Measurements from ENCODE around the gene CALN1.
A peak's percentile ranks its signal among the peaks of the same experiment; 100 is the strongest.

CALN1 gene

GRCh38 chr7:72182036-72182435 is 230.1 kb downstream of the CALN1 start:
- no peak for DNase-seq (ENCODE audit: low spot score)

GRCh38 chr7:72176875-72177274 is 235.3 kb downstream of the CALN1 start:
- no peak for DNase-seq (ENCODE audit: low spot score)

DNA sequence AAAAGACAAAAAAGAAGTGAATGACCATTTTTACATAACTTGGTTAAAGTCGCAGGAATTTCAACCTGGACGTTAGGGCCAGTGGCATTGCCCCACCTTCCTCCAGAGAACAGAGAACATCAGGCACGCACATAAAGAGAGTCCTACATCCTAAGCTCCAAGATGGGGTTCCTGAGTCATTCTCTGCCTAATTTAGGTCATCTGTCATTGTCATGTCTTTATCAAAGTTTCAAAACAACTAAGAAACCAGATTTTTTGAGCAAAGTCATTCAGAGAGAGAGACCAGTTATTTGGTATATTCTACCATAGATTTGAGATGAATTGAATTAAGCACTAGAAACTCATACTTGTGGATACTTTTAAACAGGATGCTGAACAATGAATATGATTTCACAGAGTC is 241.7 kb downstream of the CALN1 start:
- DNase-seq (ENCODE audit: low spot score) = no peak

- no peak for DNase-seq (ENCODE audit: low spot score)
Observed at GRCh38 chr7:72163271-72163670, 248.9 kb downstream of the CALN1 start.

GRCh38 chr7:72161534-72161933 is 250.6 kb downstream of the CALN1 start:
- DNase-seq (ENCODE audit: low spot score) = no peak

GRCh38 chr7:72159911-72160310 is 252.2 kb downstream of the CALN1 start:
- no peak for DNase-seq (ENCODE audit: low spot score)

DNA sequence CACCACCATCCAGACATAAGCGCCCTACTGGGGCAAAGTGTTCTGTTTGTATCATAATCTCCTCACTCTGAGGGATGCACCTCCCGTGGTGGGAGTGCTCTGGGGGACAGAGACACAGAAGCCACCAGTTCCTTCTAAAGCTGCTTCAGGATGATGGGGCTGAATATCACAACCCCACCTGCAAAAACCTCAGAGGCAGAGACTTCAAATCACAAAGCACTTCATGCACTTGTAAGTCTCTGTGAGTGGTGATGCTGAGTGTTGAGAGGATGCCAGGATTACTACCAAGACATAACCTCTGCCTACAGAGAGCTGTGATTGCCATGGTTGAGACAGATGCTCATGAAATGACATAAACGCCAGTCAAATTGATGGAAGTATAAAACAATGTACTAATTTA is 255.5 kb downstream of the CALN1 start:
- no peak for DNase-seq (ENCODE audit: low spot score)

DNA sequence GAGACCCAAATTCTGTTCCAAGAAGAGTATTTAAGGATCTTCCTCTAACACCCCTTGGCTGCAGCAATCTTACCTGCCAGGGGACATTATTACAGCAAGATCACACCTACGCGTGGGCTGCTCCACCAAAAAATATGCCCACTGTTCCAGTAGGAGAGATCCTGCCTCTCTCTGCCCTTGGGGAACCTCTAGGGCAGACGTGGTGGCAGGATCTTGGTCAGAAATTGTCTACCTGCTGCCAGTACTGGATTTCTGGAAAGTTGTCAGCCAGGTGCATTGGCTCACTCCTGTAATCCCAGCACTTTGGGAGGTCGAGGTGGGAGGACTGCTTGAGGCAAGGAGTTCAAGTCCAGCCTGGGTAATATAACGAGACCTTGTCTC is 259.0 kb downstream of the CALN1 start:
- DNase-seq (ENCODE audit: low spot score) = no peak

DNA sequence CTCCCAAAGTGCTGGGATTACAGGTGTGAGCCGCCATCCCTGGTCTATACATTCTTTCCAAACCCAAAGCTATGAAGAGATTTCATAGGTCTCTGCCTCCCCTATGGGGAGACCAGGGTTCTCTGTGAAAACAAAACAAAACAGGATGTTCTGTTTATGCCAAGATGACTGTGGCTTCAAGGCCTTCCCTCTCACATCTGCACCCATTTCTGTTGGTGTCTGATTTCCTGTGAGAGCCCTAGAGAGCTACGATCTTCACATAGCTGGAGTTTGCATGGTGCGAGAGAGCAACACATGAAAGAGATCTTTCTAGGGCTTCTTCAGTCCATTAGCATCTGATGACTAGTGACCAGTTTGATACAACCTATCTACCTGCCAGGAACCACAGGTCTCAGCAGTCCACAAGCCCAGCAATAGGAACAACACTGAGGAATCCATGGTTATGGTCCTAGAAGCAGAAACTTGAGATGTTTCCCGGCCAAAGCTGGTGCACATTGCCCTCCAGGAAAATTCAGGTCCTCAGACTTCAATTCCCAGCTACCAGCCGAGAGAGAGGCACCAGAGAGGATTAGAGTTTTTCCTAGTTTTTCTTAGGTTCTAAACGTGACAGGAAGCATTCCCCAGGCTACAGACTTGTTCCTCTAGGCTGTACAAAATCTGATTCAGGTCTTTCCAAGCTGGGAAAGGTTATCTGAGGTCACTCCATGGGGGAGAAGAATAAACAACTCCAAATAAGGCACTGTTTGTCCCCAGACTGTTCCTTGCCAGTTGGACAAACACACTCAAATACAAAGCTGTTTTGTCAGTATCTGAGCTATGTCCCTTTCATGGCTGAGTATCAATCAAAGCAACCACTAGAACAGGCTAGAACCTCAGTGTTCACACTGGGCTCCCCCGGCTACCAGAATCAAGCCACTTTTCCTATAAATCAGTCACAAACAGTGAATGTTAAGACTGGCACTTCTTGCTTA is 259.7 kb downstream of the CALN1 start:
- no peak for DNase-seq (ENCODE audit: low spot score)

GRCh38 chr7:72140566-72140965 is 271.6 kb downstream of the CALN1 start:
- no peak for DNase-seq (ENCODE audit: low spot score)

DNA sequence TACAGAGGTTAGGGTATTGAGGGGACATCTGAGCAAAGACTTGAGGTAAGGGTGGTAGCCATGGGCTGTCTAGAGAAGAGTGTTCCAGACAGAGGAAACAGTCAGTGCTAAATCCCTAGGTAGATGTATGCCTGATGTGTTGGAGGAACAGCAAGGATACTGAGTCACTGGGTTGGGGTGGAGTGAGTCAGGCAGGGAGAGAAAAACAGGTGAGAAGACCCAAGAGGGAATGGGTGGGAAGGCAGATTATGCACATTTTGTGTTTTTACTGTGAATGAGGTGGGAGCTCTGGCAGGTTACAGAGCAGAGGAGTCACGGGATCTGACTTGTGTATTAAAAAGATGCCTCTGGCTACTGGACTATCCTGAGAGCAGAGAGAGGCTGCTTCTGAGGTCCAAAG is 285.0 kb downstream of the CALN1 start:
- no peak for DNase-seq (ENCODE audit: low spot score)

- no peak for DNase-seq (ENCODE audit: low spot score)
Observed at GRCh38 chr7:72123913-72124312, 288.2 kb downstream of the CALN1 start.

DNA sequence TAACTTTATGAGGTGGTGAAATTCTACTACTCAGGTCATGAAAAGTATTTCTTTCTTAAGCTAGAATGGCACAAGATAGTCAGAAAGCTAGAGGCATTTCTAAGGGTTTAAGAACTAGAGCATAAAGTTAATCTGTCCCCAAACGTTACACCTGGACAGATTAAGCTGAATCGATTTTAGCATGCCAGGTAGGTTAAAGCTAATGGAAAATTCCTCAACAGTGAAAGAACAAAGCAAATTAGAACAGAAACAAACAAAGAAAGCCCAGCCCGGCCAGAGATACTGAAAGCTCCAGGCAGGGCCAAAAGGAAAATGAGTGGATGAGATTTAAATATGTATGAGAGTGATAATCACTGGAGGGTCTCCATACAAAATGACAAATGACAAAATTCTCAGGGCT is 293.8 kb downstream of the CALN1 start:
- no peak for DNase-seq (ENCODE audit: low spot score)

- no peak for DNase-seq (ENCODE audit: low spot score)
Observed at GRCh38 chr7:72114129-72114528, 298.0 kb downstream of the CALN1 start.

GRCh38 chr7:72112992-72113391 is 299.1 kb downstream of the CALN1 start:
- no peak for DNase-seq (ENCODE audit: low spot score)

GRCh38 chr7:72112530-72112929 is 299.6 kb downstream of the CALN1 start:
- no peak for DNase-seq (ENCODE audit: low spot score)

- no peak for DNase-seq (ENCODE audit: low spot score)
Observed at GRCh38 chr7:72111086-72111485, 301.1 kb downstream of the CALN1 start.

- no peak for DNase-seq (ENCODE audit: low spot score)
Observed at GRCh38 chr7:72109566-72109965, 302.6 kb downstream of the CALN1 start.

DNA sequence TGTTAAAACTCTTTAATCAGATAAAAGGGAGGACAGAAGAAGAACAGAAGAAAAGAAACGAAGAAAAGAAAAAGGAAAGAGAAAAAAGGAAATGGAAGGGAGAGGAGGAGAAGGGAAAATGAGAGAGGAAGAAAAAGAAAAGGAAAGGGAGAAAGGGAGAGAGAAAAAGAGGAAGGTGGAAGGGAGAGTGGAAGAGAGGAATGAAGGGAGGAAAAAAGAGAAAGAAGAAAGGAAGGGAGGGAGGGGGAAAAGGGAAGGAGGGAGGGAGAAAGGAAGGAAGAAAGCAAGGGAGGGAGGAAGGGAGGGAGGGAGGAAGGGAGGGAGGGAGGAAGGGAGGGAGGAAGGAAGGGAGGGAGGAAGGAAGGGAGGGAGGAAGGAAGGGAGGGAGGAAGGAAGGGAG is 305.7 kb downstream of the CALN1 start:
- no peak for DNase-seq (ENCODE audit: low spot score)

DNA sequence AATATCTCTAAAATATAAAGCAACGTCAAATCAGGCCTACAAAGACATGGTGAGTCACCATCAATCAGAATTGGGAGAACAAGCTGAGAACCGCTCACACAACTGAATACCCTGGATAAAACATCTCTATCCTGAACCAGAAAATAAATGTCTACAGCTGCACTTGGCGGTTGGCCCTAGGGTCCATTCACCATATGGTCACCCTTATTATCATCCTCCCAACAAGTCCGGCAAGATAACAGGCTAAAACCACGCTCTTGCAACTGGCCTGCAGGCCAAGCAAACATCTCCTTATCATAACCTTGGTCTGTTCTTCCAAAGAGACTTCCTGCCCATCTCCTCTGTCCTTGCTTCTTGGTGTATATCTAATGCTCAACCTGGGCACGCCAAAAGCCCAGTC is 310.7 kb downstream of the CALN1 start:
- DNase-seq (ENCODE audit: low spot score) = no peak

- no peak for DNase-seq (ENCODE audit: low spot score)
Observed at GRCh38 chr7:72099784-72100183, 312.4 kb downstream of the CALN1 start.

GRCh38 chr7:72098807-72099580 is 313.1 kb downstream of the CALN1 start:
- peak; percentile 47 for DNase-seq (ENCODE audit: low spot score)

DNA sequence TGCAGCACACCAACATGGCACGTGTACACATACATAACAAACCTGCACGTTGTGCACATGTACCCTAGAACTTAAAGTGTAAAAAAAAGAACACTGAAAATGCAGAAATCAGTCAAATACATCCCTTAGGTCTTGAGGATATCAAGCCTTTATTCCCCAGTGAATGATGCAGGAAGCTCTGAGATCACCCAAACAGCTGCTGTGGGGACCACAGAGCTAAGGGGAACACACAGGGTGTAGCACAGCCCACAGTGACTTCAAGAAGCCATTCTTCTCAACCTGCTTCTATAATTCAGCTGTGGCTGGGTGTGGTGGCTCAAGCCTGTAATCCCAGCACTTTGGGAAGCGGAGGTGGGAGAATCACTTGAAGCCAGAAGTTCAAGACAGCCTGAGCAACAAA is 314.9 kb downstream of the CALN1 start:
- DNase-seq (ENCODE audit: low spot score) = no peak
